ENCODE data around the gene MINAR2. TPM values are rescaled to one million over a fixed set of nuclear protein-coding genes. Genes with fewer than 3 reads are reported as not detected.

MINAR2 gene
- under 1 TPM in 1 of 9 donors, not detected in 8; 0.39 TPM for total RNA-seq
- polyA plus RNA-seq = under 1 TPM in 1 of 3 donors, not detected in 2; 0.03 TPM
- long read RNA-seq, donor 1 = 0 reads
- long read RNA-seq, donor 2 = 0 reads
- long read RNA-seq, donor 3 = 0 reads
- long read RNA-seq, donor 4 = 0 reads
- long read RNA-seq, donor 5 = 0 reads
- long read RNA-seq, donor 6 = 0 reads
- long read RNA-seq, donor 7 = 0 reads
- long read RNA-seq, donor 8 = 0 reads
- long read RNA-seq, donor 9 = 0 reads
- long read RNA-seq, donor 10 = 0 reads

GRCh38 chr5:129747572-129748407, at the start of gene MINAR2:
TSS of gene MINAR2 (plus strand) at chr5:129748094. CDS start at chr5:129748191, 97 bp downstream.
- intact Hi-C loops (cut with DNase I) = loop anchor here in 1 of 2 donors (2.0 kb wide), 1 partner anchor 29 kb away; no protein-coding TSS in a partner anchor
- 81 to 88% (median 83%) methylated on average over 13 of the region's 13 CpGs for WGBS, 4 donors
- H3K27ac ChIP-seq = no peak within 1 kb of the TSS
- H3K4me3 ChIP-seq = no peak within 1 kb of the TSS
- TF ChIP-seq POLR2A (IDR thresholded peaks at IDR 0.05) (no peak), CTCF (IDR thresholded peaks at IDR 0.05) (no peak)
- no peaks in the 10 kb centered on the region for H3K9me3 ChIP-seq (replicated peaks in 1 of 3)
- no peak for DNase-seq
- H3K27me3 ChIP-seq = no peaks in the 10 kb centered on the region
- peaks cover 0 to 6% of the 10 kb centered on the region in 2 donors for H3K4me1 ChIP-seq (replicated peaks in 1 of 2)
- no peaks in the 10 kb centered on the region for H3K36me3 ChIP-seq (replicated peaks in 1 of 2)

DNA sequence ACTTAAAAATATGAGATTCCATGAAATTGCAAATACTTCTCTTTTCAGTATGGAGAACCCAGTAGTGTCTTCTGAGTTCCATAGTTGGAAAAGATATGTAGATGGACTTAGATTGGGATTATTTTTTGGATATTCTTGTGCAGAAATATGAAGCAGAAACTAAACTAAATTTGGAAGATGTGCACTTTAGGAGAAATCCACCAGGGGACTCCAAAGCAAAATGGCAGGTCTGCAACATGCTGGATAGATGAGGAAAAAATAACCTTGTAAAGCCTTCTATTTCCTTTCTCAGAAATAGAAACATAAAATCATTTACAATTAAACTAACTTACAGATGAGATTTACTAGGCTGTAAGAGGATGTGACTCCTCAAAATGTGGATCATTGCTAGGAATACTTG, 49.2 kb upstream of the MINAR2 start:
- Histone ChIP-seq H3K9me3 (replicated peaks in 1 of 3) (no peaks in the 10 kb centered on the region), H3K4me3 (no peak overlapping the region), H3K27ac (no peak overlapping the region), H3K4me1 (replicated peaks in 1 of 2) (no peaks in the 10 kb centered on the region), H3K27me3 (no peaks in the 10 kb centered on the region), H3K36me3 (replicated peaks in 1 of 2) (no peaks in the 10 kb centered on the region)
- no peak for DNase-seq
- TF ChIP-seq CTCF (IDR thresholded peaks at IDR 0.05) = peak in 2 of 6 experiments; percentile 4 to 27
- no peak for TF ChIP-seq POLR2A (IDR thresholded peaks at IDR 0.05)
- intact Hi-C loops (cut with DNase I) = no loop called here

DNA sequence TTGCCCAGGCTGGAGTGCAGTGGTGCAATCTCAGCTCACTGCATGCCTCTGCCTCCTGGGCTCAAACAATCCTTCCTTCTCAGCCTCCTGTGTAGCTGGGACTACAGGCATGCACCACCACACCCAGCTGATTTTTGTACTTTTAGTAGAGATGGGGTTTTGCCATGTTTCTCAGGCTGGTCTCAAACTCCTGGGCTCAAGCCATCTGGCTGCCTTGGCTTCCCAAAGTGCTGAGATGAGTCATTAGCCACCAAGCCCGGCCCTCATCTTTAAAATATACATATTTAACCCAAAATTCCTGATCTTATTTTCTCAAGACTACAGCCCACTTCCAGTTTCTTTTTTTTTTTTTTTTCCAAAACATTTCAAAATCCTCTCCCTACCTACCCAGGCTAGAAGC, 31.7 kb upstream of the MINAR2 start:
- no peak for TF ChIP-seq POLR2A (IDR thresholded peaks at IDR 0.05)
- TF ChIP-seq CTCF (IDR thresholded peaks at IDR 0.05) = no peak
- Histone ChIP-seq H3K27me3 (no peaks in the 10 kb centered on the region), H3K4me1 (replicated peaks in 1 of 2) (no peaks in the 10 kb centered on the region), H3K9me3 (replicated peaks in 1 of 3) (no peaks in the 10 kb centered on the region), H3K36me3 (replicated peaks in 1 of 2) (no peaks in the 10 kb centered on the region), H3K27ac (no peak overlapping the region), H3K4me3 (no peak overlapping the region)
- WGBS, 4 donors = 49 to 67% (median 59%) methylated on average over 1 of the region's 1 CpG
- DNase-seq = no peak
- intact Hi-C loops (cut with DNase I) = no loop called here

DNA sequence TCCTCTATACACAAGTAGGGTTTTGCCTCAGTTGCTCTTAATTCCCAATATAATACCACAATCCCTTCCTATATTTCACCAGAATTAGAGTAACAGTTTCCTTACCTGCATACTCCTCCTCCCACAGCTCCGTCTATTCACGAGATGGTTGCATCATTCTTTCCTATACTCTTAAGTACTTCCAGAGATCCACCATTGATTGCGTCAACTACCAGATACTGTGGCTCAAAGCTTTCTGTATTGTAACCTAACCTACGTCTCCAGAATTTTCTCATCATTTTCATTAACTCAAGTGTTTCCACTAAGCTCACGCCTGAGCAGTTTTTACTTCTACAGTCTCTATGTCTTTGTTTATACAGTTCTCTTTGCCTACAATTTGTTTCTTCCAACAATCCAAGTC, 31.2 kb upstream of the MINAR2 start:
- no peaks in the 10 kb centered on the region for H3K4me1 ChIP-seq (replicated peaks in 1 of 2)
- intact Hi-C loops (cut with DNase I) = no loop called here

More for the DNA sequence above, 31.2 kb upstream of the MINAR2 start:
- Histone ChIP-seq H3K4me3 (no peak overlapping the region), H3K27me3 (no peaks in the 10 kb centered on the region), H3K9me3 (replicated peaks in 1 of 3) (no peaks in the 10 kb centered on the region), H3K36me3 (replicated peaks in 1 of 2) (no peaks in the 10 kb centered on the region), H3K27ac (no peak overlapping the region)
- TF ChIP-seq CTCF (IDR thresholded peaks at IDR 0.05) (no peak), POLR2A (IDR thresholded peaks at IDR 0.05) (no peak)
- DNase-seq = no peak
- 73 to 86% (median 83%) methylated on average over 5 of the region's 5 CpGs for WGBS, 4 donors

Measured in adrenal gland (tissue), 19 donors.